ENCODE results near the gene SPTB.

Gene SPTB

DNA sequence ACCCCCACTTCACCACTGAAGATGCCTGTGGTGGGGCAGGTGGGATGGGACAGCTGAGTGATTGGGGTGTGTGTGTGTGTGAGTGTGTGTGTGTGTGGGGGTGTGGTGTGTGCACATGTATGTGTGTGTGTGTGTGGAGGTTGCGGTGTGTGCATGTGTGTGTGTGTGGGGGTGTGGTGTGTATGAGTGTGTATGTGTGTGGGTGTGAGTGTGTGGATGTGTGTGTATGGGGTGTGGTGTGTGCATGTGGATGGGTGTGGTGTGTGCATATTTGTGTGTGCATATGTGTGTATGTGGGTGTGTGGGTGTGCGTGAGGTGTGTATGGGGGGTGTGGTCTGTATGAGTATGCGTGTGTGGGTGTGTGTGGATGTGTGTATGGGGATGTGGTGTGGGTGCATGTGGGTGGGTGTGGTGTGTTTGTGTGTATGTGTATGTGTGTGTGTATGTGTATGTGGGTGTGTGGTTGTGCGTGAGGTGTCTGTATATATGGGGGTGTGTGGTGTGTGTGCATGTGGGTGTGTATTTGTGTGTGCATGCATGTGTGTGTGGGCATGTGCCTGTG is 113.9 kb downstream of the SPTB start:
- no peak for DNase-seq (ENCODE audit: low spot score)

DNA sequence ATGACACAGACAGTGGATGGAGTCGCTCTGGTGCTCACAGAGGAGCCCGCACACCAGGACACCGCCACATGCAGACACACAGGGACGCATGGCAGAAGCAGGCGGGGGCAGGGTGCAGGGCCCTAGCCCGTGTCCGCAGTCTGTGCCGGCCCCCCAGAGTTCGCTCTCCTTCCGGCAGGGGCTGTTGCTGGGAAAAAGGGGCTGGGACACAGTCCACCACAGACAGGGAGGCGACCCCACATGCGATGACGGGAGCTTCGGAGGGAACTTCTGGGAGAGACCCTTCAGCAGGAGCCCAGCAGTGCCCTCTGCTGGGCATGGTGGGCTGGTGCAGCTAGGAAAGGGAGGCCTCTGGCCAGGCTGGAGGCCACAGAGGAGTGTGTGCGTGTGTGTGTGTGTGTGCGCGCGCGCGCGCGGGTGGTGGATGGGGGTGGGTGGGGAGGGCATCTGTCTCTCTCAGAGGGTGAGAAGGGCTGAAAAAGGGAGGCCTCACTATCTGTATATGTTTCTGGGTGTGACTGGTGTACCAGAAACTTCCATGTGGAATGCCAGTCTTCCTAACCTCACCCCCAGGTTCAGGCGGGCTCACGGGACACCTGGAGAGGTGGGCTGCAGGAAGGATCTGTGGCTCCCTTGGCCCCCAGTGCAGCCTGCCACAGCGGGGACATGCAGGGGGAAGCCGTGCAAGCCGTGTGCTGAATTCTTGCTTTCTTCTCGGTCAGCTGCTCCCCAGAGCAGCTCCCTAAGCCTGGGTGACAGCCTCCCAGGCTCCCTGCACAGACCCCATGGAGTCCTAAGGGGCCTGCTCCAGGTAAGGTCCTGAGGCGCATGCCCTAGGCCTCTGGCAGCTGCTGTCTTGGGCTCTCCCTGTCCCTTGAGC is 114.8 kb downstream of the SPTB start:
- peak; percentile 79 for DNase-seq (ENCODE audit: low spot score)

DNA sequence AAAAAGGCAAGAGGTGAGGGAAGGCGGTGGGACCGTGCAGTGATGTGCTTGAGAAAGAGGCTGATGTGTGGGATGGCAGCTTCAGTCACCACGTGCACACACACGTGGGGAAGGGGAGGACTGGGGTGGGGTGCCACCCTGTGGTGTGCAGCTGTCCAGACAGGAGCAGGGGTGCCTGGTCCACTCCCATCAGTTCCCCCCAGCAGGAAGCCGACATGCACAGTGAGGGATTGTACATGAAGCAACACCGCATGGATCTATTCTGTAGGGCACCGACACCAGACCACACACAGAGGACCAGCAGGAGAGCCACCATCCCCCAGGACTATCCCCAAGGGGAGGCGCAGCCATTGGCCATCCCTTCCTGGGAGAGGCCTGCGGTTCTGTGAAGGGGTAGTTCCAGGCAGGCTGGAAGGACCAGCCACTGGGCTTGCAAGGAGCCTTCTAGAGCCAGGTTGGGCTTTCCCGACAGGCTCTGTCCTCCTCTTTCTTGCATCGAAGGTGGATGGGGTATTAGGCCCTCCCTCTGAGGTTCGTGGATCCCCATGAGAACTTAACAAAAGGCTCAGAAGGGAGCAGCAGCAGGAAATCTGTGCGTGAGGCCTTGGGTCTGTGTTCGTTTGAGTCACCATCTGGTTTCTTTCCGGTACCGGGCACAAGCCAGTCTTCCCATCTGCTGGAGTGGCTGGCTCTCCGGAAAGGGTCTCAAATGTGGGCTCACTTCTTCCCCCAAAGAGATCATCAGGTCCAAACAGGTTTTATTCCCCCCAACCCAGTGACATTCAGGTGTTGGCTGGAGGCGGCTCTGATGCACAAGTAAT is 115.7 kb downstream of the SPTB start:
- DNase-seq (ENCODE audit: low spot score) = peak; percentile 61

DNA sequence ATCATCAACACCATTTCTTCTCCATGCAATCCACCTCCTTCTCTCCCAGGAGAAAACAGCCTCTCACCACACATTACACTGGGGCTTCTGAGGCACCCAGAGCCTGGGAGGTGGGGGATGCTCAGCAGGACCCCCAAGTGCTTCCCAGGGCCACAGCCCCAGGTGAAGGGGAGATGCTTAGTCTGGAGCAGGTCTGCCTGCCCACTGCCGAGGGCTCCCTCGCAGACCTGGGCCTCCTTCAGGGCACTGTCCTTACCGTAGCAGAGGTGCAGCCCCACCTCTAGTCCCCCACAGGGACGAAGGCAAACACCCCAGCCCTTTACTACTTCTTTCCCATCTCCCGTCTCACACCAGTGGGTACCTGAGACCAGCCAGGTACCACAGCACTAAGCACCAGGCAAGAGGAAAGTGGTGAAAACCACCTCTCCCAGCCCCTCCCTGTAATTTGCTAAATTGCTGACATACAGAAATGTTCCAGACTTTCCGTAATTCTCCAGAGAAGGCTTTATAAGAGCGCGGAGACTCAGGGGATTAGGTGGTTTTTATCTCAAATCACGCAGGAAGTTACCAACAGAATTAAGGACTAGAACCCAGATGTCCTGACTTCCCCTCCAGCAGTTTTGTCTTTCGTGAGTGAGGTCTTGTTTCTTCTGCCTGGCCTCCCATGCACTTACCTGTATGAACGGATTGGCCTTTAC is 116.5 kb downstream of the SPTB start:
- no peak for DNase-seq (ENCODE audit: low spot score)

DNA sequence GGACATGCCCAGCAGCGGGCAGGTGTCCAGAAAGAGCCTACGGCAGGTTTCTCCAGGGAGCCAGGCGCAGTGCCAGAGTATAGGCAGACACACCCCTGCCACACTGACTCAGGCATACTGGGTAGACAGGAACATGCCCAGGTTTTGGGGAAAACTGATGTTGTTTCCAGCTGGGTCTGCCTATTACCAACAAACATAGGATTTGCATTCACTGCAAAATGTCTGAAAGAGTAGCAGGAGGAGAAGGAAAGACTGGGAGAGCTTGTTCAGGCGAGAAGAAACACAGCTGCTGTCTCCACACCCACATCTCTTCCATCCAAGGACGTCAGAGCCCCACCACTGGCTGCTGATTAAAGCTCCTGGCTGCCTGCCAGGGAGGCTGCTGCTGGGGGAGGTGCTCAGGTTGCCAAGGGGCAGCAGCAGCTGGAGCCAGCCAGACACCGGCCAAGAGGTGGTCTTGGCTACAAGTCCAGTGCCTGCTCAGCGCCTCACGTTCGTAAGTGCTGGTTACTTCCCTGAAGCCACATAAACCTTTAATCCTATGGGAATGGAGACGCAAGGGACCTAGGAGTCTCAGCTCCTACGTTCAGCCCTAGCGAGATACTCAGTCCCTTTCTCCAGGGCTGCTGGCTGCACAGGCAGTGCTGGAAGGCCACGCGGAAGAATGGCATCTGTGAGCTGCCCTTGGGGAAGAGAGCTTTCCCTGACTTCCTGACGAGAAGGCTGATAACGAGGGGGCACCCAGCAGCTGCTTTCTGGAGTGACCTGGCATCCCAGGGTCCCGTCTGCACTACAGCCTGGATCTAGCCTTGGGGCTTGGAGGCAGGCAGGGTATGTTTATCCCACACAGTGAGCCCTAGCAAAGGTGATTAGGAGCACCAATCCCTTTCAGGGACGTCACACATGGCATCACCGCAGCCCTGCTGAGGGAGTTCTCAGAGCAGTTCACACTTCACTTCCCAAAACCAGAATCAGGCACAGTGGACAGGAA is 117.4 kb downstream of the SPTB start:
- DNase-seq (ENCODE audit: low spot score) = peak; percentile 51

DNA sequence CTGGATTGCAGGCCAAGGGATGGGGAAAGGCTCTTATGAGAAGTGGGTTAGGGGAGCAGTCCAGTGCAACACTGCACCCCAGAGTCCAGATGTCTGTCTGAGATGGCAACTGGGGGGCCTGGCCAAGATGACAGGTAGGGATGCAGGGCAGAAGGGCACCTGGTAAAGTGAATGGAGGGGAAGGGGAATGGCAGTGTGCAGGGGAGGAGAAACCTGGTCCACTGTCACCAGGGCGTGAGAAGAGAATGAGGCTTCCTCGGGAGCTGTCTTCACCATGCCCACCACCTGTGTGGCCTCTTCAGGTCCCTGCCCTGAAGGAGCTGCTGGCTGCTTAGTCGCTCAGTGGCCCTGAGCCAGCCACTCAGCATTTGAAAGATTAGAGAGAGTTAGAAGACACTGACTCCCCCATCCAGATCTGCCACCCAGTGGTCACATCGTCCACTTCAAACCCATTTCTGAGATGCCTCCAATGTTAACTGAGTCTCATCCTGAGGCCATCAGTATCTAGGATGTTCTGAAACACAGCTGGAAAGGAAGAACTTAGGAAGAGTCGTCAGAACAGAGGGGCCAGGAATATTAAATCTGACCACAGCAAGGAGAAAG is 118.2 kb downstream of the SPTB start:
- DNase-seq (ENCODE audit: low spot score) = no peak

DNA sequence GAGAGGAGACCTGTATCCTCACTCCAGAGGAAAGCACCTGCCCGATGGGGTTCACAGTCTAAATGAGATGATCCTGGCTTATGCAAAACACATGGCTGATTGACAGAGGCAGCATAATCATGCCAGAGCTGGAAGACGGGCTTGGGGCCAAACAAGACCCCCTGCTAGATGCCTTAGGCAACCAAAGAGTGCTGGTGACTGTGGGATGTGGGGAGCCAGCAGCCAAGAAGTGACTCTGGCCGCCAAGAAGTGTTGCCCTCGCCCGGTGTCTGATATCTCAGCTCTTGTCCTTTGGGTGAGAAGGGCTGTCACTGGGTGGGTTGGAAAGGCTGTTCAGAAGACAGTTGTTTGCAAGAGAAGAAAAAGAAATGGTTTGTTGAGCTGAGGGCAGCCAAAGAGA is 118.8 kb downstream of the SPTB start:
- DNase-seq (ENCODE audit: low spot score) = no peak

DNA sequence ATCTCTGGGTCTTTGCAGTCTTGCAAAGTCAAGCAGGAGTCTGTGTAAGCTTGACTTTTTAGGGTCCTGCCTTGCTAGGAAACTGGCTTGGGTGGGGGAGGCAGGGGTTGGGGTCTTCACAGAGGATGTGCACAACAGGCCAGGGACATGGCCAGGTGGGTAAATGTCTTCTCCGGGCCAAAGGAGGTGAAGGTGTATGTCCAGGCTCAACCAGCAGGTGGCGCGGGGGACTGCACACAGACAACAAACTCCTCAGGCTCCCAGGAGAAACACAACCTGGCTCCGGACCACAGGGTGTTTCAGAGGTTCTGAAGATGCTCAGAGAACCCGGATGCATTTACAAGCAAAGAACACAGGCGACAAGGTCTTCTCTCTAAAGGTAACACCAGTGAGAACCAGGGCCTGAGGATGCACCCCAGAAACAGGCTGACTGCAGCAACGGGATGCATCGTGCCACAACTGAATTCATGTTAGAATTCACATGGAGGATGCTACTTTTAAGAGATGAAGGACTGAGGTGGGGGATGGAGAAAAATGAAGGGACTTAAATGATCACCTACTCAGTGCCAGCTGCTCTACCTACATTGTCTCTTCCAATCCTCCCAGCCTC is 119.5 kb downstream of the SPTB start:
- DNase-seq (ENCODE audit: low spot score) = no peak

DNA sequence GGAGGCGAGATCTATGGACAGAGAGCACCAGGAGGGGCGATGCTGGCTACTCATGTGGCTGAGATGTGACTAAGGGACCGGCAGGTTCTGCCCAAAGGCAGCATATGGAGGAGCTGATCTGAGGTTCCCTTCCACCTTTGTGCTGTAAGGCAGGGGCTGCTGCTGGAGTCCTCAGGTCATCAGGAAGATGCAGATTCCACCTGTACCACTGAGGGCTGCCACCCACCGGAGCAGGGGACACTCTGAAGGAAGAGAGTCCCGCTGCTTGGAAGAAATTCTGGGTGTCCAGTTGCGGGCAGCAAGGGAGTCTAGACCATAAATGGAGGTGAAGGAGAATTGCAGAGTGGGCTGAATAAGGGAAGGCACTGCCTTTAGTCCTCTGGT is 120.2 kb downstream of the SPTB start:
- DNase-seq (ENCODE audit: low spot score) = no peak

DNA sequence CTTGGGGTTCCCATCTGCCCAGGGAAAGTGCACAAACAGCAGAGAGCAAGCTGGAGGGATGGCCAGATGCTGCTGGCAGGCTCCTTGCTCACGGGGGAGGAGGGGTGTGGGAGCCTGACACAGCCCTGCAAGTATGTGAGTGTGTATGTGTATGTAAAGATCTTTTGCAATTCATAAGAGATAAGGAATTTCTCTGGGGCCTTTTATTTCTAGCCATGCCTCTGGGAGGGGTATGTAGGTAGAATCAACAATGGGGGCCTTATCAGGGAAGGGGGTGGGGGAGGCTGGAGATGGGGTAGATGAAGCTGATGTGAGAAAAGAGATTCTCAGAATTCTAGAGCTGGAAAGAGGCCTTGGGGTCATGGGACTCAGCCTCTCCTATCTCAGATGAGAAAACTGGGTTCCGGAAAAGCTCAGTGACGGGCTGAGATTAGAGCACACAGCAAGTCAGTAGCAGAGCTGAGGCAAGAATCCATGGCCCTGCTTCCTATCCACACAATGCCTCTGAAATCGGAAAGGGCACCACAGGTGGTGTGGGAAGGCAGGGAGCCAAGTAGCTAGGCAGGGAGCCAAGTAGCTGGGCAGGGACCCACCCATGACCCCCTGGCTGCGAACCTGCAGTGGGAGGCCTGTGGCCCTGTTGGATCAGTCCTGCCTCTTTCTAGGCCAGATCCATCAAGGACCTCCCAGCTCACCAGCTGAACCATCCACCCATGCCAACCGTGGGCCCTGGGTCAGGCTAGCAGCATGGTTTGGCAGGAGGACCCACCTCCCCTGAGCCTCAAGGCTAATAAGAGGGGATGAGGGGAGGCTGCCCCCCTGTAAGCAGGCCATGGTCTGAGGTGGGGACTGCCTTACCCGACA is 120.8 kb downstream of the SPTB start:
- no peak for DNase-seq (ENCODE audit: low spot score)

DNA sequence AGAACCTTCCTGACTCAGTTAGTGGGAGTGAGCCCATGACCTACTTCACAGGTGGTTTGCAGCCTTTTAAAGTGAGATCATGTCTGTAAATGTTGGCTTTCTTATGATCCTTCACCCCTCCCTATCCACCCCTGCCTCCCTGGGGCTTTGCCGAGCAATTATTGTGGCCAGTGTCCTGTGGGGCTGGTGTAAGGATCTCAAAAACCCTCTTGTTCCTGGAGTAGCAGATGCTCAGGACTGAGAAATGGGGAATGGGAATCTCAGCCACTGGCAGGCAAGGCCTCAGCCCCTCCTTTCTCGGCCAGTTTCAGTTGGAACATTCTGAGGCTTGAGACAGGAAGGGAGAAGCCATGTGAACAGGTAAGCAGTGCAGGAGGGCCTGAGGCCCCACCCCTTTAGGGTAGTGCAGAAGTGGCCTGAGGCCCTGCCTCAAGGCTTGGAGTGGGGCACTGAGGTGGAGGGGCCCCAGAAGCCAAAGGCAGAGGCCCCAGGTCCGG is 121.6 kb downstream of the SPTB start:
- DNase-seq (ENCODE audit: low spot score) = no peak

DNA sequence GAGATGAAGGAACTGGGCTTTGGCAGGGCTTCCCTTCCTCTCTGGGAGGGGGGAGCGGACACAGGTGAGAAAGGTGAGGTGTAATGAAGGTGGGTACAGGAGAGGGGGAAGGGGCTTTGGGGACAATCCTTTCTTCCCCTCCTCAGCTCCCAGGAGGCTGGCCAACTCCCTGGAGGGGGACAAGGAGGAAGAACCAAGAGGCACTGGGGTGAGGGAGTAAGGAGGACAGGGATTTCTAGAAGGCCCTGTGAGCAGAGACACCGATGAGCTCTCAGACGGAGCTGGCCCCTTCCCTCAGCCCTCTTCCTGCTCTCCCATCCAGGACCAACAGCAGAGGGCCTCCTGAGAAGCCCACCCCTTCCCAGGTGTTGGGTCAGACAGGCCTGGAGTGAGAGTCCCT is 122.1 kb downstream of the SPTB start:
- DNase-seq (ENCODE audit: low spot score) = no peak

DNA sequence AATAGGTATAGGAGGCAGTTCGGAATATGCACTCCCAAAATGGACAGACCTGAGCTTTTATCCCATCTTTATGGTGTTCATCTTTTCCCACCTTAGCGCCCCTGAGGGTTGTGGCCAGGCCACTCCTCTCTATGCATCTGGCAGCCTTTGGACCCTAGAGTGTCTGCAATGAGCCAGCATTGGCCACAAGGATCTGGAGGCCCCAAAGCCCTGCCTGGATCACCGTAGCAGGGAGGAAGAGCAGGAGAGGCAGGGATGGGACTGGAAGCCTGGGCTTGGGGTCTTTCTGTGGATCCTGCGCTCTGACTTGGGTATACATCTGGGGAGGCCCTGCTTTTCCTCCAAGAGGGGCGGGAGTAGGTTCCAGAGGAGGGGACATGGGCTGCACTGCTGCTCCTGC is 123.0 kb downstream of the SPTB start:
- DNase-seq (ENCODE audit: low spot score) = no peak

DNA sequence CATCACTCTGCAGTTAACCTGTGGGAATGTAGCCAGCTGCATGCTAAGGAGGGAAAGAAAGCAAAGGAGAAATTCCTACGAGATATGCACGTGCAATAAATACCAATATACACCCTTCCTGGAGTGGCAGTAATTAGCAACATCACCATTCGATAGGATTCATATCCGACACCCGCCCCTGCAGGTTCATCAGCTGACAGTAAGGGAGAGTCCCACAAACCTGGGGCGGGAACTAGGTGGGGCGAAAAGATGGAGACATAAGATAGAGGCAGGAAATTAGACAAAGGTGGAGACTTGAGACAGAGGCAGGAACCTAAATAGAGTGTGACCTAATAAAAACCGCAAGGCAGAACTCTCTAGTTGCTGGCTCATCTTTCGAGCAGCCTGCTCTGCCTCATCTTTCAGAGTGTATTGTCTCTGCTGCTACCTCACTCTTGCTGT is 123.9 kb downstream of the SPTB start:
- DNase-seq (ENCODE audit: low spot score) = no peak

DNA sequence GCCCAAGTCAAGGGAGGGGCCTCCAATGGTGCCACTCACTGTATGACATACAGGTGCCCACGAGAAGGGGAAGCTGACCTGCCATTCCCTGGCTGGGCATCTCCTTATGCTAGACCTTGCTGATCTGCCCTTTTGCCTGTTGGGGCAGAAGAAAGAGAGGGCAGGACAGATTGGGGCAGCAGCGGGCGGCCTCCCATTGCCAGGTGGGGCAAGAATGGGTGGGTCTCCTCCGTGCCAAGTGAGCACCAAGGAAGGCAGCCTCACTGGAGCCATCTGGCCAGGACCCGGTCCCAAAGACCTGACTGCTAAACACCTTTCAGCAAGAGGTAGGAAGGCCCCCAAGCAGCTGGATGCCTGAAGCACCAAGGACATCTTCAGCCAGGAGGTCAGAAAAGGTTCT is 125.0 kb downstream of the SPTB start:
- DNase-seq (ENCODE audit: low spot score) = no peak

DNA sequence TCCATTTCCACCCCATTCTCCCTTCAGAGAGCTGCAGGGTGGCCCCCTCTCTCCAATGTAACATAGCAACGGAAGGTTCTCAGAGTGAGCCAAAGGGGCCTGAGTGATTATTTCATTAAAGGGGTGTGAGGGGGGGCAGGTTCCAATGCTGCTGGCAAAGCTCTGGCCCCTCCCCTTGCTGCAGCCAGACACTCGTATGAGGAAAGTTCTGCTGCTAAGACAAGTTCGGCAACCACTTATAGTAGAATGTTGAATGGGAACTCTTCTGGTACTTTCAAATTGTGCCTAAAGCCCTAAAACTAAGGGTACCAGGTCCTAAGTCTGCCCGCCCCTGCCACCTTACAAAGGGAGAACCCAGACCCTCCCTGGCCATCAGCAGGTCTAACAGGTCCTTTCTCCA is 125.7 kb downstream of the SPTB start:
- DNase-seq (ENCODE audit: low spot score) = no peak

DNA sequence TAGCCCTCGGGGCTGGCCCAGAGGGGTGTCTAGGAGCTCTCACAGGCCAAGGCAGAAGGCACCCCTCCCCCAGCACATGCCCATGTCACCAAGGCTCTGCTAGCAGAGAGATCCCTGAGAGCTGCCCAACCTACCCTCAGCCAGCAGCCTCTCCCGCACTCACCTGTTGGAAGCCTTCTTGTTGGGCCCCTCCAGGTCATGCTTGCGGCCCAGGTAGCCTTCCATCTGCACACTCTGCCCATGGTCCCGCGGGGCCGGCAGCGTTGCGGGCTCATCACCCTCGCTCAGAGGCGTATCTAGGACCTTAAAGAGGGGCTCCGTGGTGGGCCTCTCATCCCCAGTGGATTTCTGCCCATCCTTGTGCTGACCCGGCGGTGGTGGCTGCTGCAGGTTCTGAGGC is 126.3 kb downstream of the SPTB start:
- no peak for DNase-seq (ENCODE audit: low spot score)

DNA sequence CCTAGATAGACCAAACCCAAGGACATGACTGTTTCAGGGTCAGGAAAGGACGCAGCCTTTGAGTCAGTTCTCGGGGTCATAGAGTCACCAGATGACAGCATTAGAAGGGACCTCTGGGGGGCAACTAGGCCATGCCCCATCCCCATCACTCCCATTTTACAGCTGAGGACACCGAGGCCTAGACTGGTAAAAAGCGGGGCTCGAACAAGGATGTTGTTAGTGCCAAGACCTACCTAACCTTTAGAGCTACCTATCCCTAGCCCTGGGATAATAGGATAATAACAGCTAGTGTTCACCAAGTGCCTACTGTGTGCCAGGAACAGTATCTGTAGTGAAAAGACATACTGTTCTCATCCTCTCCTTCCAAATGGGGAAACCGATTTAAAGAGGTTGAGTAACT is 126.8 kb downstream of the SPTB start:
- DNase-seq (ENCODE audit: low spot score) = no peak
